H9 (cell line): ENCODE measurements around the gene GHR. TPM values are rescaled to one million over a fixed set of nuclear protein-coding genes. Genes with fewer than 3 reads are reported as not detected.

Experiments used
- DNase-seq: peaks from one replicate; pipeline ENCODE4 v3.0.0-alpha.2; 2017
- H2AFZ ChIP-seq: one replicate; pipeline ENCODE4 v1.6.1; 2013; ENCODE audit warnings: mild to moderate bottlenecking, low read length, control low read depth, moderate library complexity
- H2AK5ac ChIP-seq: 2 replicates; pipeline ENCODE4 v1.6.1; 2013; ENCODE audit warnings: low read length, control low read depth, mixed read lengths; ENCODE audit not compliant: insufficient read length
- H2BK120ac ChIP-seq: one replicate; pipeline ENCODE4 v1.6.1; 2013; ENCODE audit warnings: low read depth, mild to moderate bottlenecking, low read length, control low read depth, inconsistent platforms; ENCODE audit not compliant: poor library complexity, severe bottlenecking
- H2BK12ac ChIP-seq: 2 replicates; pipeline ENCODE4 v1.6.1; 2013; ENCODE audit warnings: low read length, control low read depth, mixed read lengths, low read depth; ENCODE audit not compliant: insufficient read length
- H2BK15ac ChIP-seq: 2 replicates; pipeline ENCODE4 v1.6.1; 2013; ENCODE audit warnings: low read depth, low read length, control low read depth
- H2BK20ac ChIP-seq: one replicate; pipeline ENCODE4 v1.6.1; 2013; ENCODE audit warnings: low read depth, mild to moderate bottlenecking, low read length, control low read depth, inconsistent platforms; ENCODE audit not compliant: poor library complexity, severe bottlenecking
- H2BK5ac ChIP-seq: 2 replicates; pipeline ENCODE4 v1.6.1; 2013; ENCODE audit warnings: low read length, control low read depth, mixed read lengths; ENCODE audit not compliant: insufficient read length
- H3K14ac ChIP-seq: 2 replicates; pipeline ENCODE4 v1.6.1; 2013; ENCODE audit warnings: low read length, control low read depth; ENCODE audit not compliant: insufficient read depth
- H3K18ac ChIP-seq: 2 replicates; pipeline ENCODE4 v1.6.1; 2013; ENCODE audit warnings: low read depth, mild to moderate bottlenecking, mixed read lengths, low read length, control low read depth; ENCODE audit not compliant: insufficient read length
- H3K23ac ChIP-seq: 2 replicates; pipeline ENCODE4 v1.6.1; 2013; ENCODE audit warnings: low read length, control low read depth, mixed read lengths, low read depth; ENCODE audit not compliant: insufficient read length
- H3K23me2 ChIP-seq: 2 replicates; pipeline ENCODE4 v1.6.1; 2013; ENCODE audit warnings: low read depth, mild to moderate bottlenecking, mixed read lengths, low read length, control low read depth; ENCODE audit not compliant: insufficient read length, poor library complexity, severe bottlenecking
- H3K27ac ChIP-seq: 2 replicates; pipeline ENCODE4 v1.5.1; 2013; ENCODE audit warnings: low read length, control low read depth, mixed read lengths, low read depth; ENCODE audit not compliant: insufficient read length
- H3K27me3 ChIP-seq: 2 replicates; pipeline ENCODE4 v1.6.1; 2013; ENCODE audit warnings: low read length, control low read depth, inconsistent platforms; ENCODE audit not compliant: insufficient read depth
- H3K4ac ChIP-seq: 2 replicates; pipeline ENCODE4 v1.6.1; 2013; ENCODE audit warnings: low read depth, mild to moderate bottlenecking, control low read depth, inconsistent platforms, low read length, moderate library complexity
- H3K4me1 ChIP-seq: 2 replicates; pipeline ENCODE4 v1.6.1; 2013; ENCODE audit warnings: low read length, control low read depth, inconsistent platforms; ENCODE audit not compliant: insufficient read depth
- H3K4me2 ChIP-seq: 2 replicates; pipeline ENCODE4 v1.6.1; 2013; ENCODE audit warnings: low read length, control low read depth, mixed read lengths; ENCODE audit not compliant: insufficient read length, insufficient read depth
- H3K56ac ChIP-seq: 2 replicates; pipeline ENCODE4 v1.6.1; 2013; ENCODE audit warnings: low read depth, mild to moderate bottlenecking, mixed read lengths, low read length, control low read depth; ENCODE audit not compliant: insufficient read length
- H3K79me1 ChIP-seq: 2 replicates; pipeline ENCODE4 v1.6.1; 2013; ENCODE audit warnings: low read depth, mild to moderate bottlenecking, moderate library complexity, low read length, control low read depth, inconsistent platforms; ENCODE audit not compliant: insufficient read depth, poor library complexity, severe bottlenecking
- H3K79me2 ChIP-seq: 2 replicates; pipeline ENCODE4 v1.6.1; 2013; ENCODE audit warnings: low read length, control low read depth, inconsistent platforms; ENCODE audit not compliant: insufficient read depth
- H3K9ac ChIP-seq: 2 replicates; pipeline ENCODE4 v1.6.1; 2013; ENCODE audit warnings: low read length, control low read depth, mixed read lengths; ENCODE audit not compliant: insufficient read length; ENCODE audit errors: extremely low read depth
- H3K9me3 ChIP-seq: one replicate; pipeline ENCODE4 v1.6.1; 2013; ENCODE audit warnings: low read depth, low read length, inconsistent platforms; ENCODE audit not compliant: control insufficient read depth
- H3T11ph ChIP-seq: one replicate; pipeline ENCODE4 v1.6.1; 2013; ENCODE audit warnings: mild to moderate bottlenecking, low read length, control low read depth, inconsistent platforms
- H4K20me1 ChIP-seq: one replicate; pipeline ENCODE4 v1.6.1; 2013; ENCODE audit not compliant: control insufficient read depth, insufficient read length, insufficient read depth
- H4K5ac ChIP-seq: 2 replicates; pipeline ENCODE4 v1.6.1; 2013; ENCODE audit warnings: low read depth, mild to moderate bottlenecking, mixed read lengths, low read length, control low read depth; ENCODE audit not compliant: insufficient read length
- H4K8ac ChIP-seq: replicated peaks from 2 replicates; pipeline ENCODE4 v1.6.1; 2013; ENCODE audit warnings: low read length, control low read depth, mixed read lengths, low read depth; ENCODE audit not compliant: insufficient read length
- H4K91ac ChIP-seq: 2 replicates; pipeline ENCODE4 v1.6.1; 2013; ENCODE audit warnings: low read depth, mild to moderate bottlenecking, moderate library complexity, mixed read lengths, low read length, control low read depth; ENCODE audit not compliant: insufficient read length
- H3K27ac Mint-ChIP-seq, 3 experiments: 2 replicates in 2 of 3; 3 replicates in 1 of 3; pipeline ENCODE4 v1.8.0; 2020 to 2021; ENCODE audit warnings: mixed read lengths in 3 of 3, mild to moderate bottlenecking in 1 of 3, moderate library complexity in 1 of 3
- H3K27me3 Mint-ChIP-seq: 2 replicates; pipeline ENCODE4 v1.8.0; 2021; ENCODE audit warnings: low read depth, mild to moderate bottlenecking, moderate library complexity, mixed read lengths
- H3K36me3 Mint-ChIP-seq, 3 experiments: 2 replicates in 2 of 3; 3 replicates in 1 of 3; pipeline ENCODE4 v1.8.0; 2020 to 2021; ENCODE audit warnings: low read depth in 3 of 3, mixed read lengths in 3 of 3; ENCODE audit not compliant: insufficient read depth in 1 of 3
- H3K4me1 Mint-ChIP-seq, 2 experiments: 2 replicates each; pipeline ENCODE4 v1.8.0; 2020; ENCODE audit warnings: mixed read lengths in 2 of 2
- H3K4me3 Mint-ChIP-seq, 2 experiments: 2 replicates in 1 of 2; 3 replicates in 1 of 2; pipeline ENCODE4 v1.8.0; 2020 to 2021; ENCODE audit warnings: mild to moderate bottlenecking in 2 of 2, mixed read lengths in 2 of 2, moderate library complexity in 1 of 2
- H3K9me3 Mint-ChIP-seq, 2 experiments: 2 replicates in 1 of 2; 3 replicates in 1 of 2; pipeline ENCODE4 v1.8.0; 2020; ENCODE audit warnings: mild to moderate bottlenecking in 2 of 2, mixed read lengths in 2 of 2, moderate library complexity in 1 of 2
- WGBS: extraction: QIAGEN DNeasy Blood & Tissue Kit; methylation state at CpG from one replicate; pipeline ENCODE4 v1.1.7; 2013; ENCODE audit warnings: missing lambda C conversion rate, low lambda C conversion rate, mixed read lengths; ENCODE audit not compliant: insufficient read length; ENCODE audit errors: extremely low coverage; 5-methylcytosine and 5-hydroxymethylcytosine counted together
- total RNA-seq: library from RNA; stranded (reverse); gene quantifications from 2 replicates; pipeline ENCODE4 v1.2.1, GENCODE V29; 2021
- TF ChIP-seq, protein P1 (sequence below): fragments of 200-600 bp; sonication (generic); conservative IDR thresholded peaks from 3 replicates; pipeline ENCODE4 v1.8.0; 2021; ENCODE audit warnings: antibody characterized with exemption, mild to moderate bottlenecking

The GHR gene
- total RNA-seq, 1 experiment from 2014 or later, result 0.20 TPM

DNA sequence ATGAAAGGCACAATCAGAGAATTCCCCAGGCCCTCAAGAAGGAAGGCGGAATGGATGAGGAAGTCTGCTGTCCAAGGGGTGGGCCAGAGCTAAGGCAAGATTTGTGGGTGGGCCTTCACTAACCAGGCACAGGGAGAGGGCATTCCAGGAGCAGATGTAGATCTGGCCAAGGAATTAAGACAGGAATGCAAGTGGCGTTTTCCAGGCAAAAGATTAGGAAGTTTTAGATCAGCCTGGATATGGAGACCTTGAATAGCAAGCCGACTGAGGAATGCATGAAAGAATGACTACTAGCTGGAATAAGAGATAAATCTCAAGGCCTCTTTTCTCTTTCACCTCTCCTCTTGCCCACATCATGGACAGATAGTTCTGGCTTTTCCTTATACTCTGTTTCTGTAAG is 68.5 kb downstream of the GHR start:
- WGBS, result no CpG with 5 or more reads among the region's 3 CpGs
- no peak for DNase-seq
- no peak overlapping the region for H3K4me2 ChIP-seq

More for the DNA sequence above, 68.5 kb downstream of the GHR start:
- H3K56ac ChIP-seq, result no peak overlapping the region
- H4K8ac ChIP-seq, result no peak overlapping the region
- no peak overlapping the region for H3K23ac ChIP-seq
- H3K27ac ChIP-seq, result no peak overlapping the region
- no peak overlapping the region for H3K4ac ChIP-seq
- no peak overlapping the region for H3K9ac ChIP-seq
- H3K27me3 ChIP-seq, result no peaks in the 10 kb centered on the region
- H4K5ac ChIP-seq, result no peak overlapping the region
- Mint-ChIP-seq H3K9me3 (no peaks in the 10 kb centered on the region; a peak in 1 of 5 replicates), H3K4me3 (no peak overlapping the region), H3K27me3 (no peaks in the 10 kb centered on the region), H3K4me1 (peaks cover 15 to 19% of the 10 kb centered on the region in 2 experiments), H3K27ac (no peak overlapping the region), H3K36me3 (no peaks in the 10 kb centered on the region)
- no peak overlapping the region for H2BK5ac ChIP-seq
- H3K79me2 ChIP-seq, result no peaks in the 10 kb centered on the region
- TF ChIP-seq, protein P1, sequence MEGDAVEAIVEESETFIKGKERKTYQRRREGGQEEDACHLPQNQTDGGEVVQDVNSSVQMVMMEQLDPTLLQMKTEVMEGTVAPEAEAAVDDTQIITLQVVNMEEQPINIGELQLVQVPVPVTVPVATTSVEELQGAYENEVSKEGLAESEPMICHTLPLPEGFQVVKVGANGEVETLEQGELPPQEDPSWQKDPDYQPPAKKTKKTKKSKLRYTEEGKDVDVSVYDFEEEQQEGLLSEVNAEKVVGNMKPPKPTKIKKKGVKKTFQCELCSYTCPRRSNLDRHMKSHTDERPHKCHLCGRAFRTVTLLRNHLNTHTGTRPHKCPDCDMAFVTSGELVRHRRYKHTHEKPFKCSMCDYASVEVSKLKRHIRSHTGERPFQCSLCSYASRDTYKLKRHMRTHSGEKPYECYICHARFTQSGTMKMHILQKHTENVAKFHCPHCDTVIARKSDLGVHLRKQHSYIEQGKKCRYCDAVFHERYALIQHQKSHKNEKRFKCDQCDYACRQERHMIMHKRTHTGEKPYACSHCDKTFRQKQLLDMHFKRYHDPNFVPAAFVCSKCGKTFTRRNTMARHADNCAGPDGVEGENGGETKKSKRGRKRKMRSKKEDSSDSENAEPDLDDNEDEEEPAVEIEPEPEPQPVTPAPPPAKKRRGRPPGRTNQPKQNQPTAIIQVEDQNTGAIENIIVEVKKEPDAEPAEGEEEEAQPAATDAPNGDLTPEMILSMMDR, result no peak
- no peaks in the 10 kb centered on the region for H3K4me1 ChIP-seq
- H4K20me1 ChIP-seq, result no peaks in the 10 kb centered on the region
- H2BK12ac ChIP-seq, result no peak overlapping the region
- H3K9me3 ChIP-seq, result no peaks in the 10 kb centered on the region
- H2AFZ ChIP-seq, result no peak overlapping the region
- H4K91ac ChIP-seq, result no peak overlapping the region
- H2AK5ac ChIP-seq, result no peak overlapping the region
- H2BK20ac ChIP-seq, result no peak overlapping the region
- H2BK15ac ChIP-seq, result no peak overlapping the region
- H3K79me1 ChIP-seq, result no peaks in the 10 kb centered on the region
- H3T11ph ChIP-seq, result no peak overlapping the region
- H2BK120ac ChIP-seq, result no peak overlapping the region
- no peak overlapping the region for H3K14ac ChIP-seq
- no peaks in the 10 kb centered on the region for H3K23me2 ChIP-seq
- no peak overlapping the region for H3K18ac ChIP-seq
